Upper lobe of right lung (tissue), 1 donor: Measurements from ENCODE around the gene NTF4. TPM values are rescaled to one million over a fixed set of nuclear protein-coding genes. Genes with fewer than 3 reads are reported as not detected.

ENCODE experiments used
- ATAC-seq: fragments of 200-7000 bp; cut with Tn5 transposase; one replicate; pipeline ENCODE4 v1.9.1; 2020; ENCODE audit warnings: mild to moderate bottlenecking, moderate library complexity
- DNase-seq: peaks from one replicate; pipeline ENCODE4 v3.0.0-alpha.2; 2020
- H3K27ac ChIP-seq: fragments of 200-600 bp; one replicate; pipeline ENCODE4 v1.8.0; 2022
- H3K27me3 ChIP-seq: fragments of 200-600 bp; one replicate; pipeline ENCODE4 v1.8.0; 2022; ENCODE audit warnings: mild to moderate bottlenecking
- H3K36me3 ChIP-seq: fragments of 200-600 bp; one replicate; pipeline ENCODE4 v1.8.0; 2022
- H3K4me1 ChIP-seq: fragments of 200-600 bp; one replicate; pipeline ENCODE4 v1.8.0; 2022
- H3K4me3 ChIP-seq: fragments of 200-600 bp; one replicate; pipeline ENCODE4 v1.8.0; 2022; ENCODE audit warnings: mild to moderate bottlenecking
- H3K9me3 ChIP-seq: fragments of 200-600 bp; one replicate; pipeline ENCODE4 v1.8.0; 2022
- CTCF ChIP-seq: fragments of 200-600 bp; IDR thresholded peaks from one replicate; pipeline ENCODE4 v1.8.0; 2022; ENCODE audit warnings: antibody characterized with exemption
- intact Hi-C: fragments of 100-400 bp; cut with DNase I; formaldehyde crosslinking; loops from one replicate; pipeline ENCODE4 v1.11.0; 2022
- total RNA-seq: library from RNA; stranded (reverse); fragmentation: NEBNext Ultra II Directional; extraction: Animal tissue kit (Norgen Biotek cat#: 25700); gene quantifications from one replicate; pipeline ENCODE4 v1.2.1, GENCODE V29; 2021
- donor health status: DM: no; HTN: yes; CAD: no; lungs with severe emphysema.

NTF4 gene
- total RNA-seq, 1 donor from 2014 or later, result 2.7 TPM

- no peak for ATAC-seq
- TF ChIP-seq CTCF, result no peak
- H3K36me3 ChIP-seq, result peaks cover 46% of the 10 kb centered on the region
- H3K9me3 ChIP-seq, result no peaks in the 10 kb centered on the region
- H3K4me3 ChIP-seq, result no peak overlapping the region
- no peak overlapping the region for H3K27ac ChIP-seq
- peaks cover 9% of the 10 kb centered on the region for H3K4me1 ChIP-seq
- intact Hi-C loops, result no loop called here
- DNase-seq, result no peak
- no peaks in the 10 kb centered on the region for H3K27me3 ChIP-seq
Measured at GRCh38 chr19:49109569-49110233, 45.1 kb upstream of the NTF4 start.

GRCh38 chr19:49109051-49109450 lies 44.4 kb upstream of the NTF4 start:
- intact Hi-C loops, result no loop called here
- peaks cover 9% of the 10 kb centered on the region for H3K4me1 ChIP-seq
- H3K27ac ChIP-seq, result no peak overlapping the region
- no peak for DNase-seq
- no peaks in the 10 kb centered on the region for H3K27me3 ChIP-seq
- peaks cover 52% of the 10 kb centered on the region for H3K36me3 ChIP-seq
- no peak for ATAC-seq
- H3K9me3 ChIP-seq, result no peaks in the 10 kb centered on the region
- H3K4me3 ChIP-seq, result no peak overlapping the region
- no peak for TF ChIP-seq CTCF

- Histone ChIP-seq H3K4me1 (no peaks in the 10 kb centered on the region), H3K36me3 (peaks cover 64% of the 10 kb centered on the region), H3K27me3 (no peaks in the 10 kb centered on the region), H3K27ac (no peak overlapping the region), H3K4me3 (no peak overlapping the region), H3K9me3 (no peaks in the 10 kb centered on the region)
- intact Hi-C loops, result no loop called here
- TF ChIP-seq CTCF, result no peak
- ATAC-seq (no peak), DNase-seq (no peak)
Measured at GRCh38 chr19:49107625-49108459, 43.2 kb upstream of the NTF4 start.

GRCh38 chr19:49106648-49107135 lies 42.1 kb upstream of the NTF4 start:
- Histone ChIP-seq H3K27me3 (no peaks in the 10 kb centered on the region), H3K36me3 (peaks cover 76% of the 10 kb centered on the region), H3K9me3 (no peaks in the 10 kb centered on the region), H3K27ac (no peak overlapping the region), H3K4me3 (no peak overlapping the region), H3K4me1 (no peaks in the 10 kb centered on the region)
- DNase-seq (peak; percentile 78), ATAC-seq (peak; percentile 66)
- TF ChIP-seq CTCF, result peak; percentile 74
- intact Hi-C loops, result no loop called here

GRCh38 chr19:49104229-49104864 lies 39.7 kb upstream of the NTF4 start:
- Histone ChIP-seq H3K4me3 (no peak overlapping the region), H3K27me3 (no peaks in the 10 kb centered on the region), H3K4me1 (no peaks in the 10 kb centered on the region), H3K9me3 (no peaks in the 10 kb centered on the region), H3K27ac (no peak overlapping the region), H3K36me3 (peaks cover 99% of the 10 kb centered on the region)
- DNase-seq, result no peak
- intact Hi-C loops, result no loop called here
- ATAC-seq, result no peak
- no peak for TF ChIP-seq CTCF
